GM12872 (cell line): ENCODE results near the gene PEX14.

Source experiments
- CTCF ChIP-seq: IDR thresholded peaks from 3 replicates; pipeline ENCODE4 v1.5.1; 2011; ENCODE audit warnings: low read depth, mild to moderate bottlenecking, low read length, moderate library complexity; ENCODE audit not compliant: insufficient read depth

The PEX14 gene

GRCh38 chr1:10473145-10473765, 1.5 kb upstream of the PEX14 start:
- TF ChIP-seq CTCF = no peak

DNA sequence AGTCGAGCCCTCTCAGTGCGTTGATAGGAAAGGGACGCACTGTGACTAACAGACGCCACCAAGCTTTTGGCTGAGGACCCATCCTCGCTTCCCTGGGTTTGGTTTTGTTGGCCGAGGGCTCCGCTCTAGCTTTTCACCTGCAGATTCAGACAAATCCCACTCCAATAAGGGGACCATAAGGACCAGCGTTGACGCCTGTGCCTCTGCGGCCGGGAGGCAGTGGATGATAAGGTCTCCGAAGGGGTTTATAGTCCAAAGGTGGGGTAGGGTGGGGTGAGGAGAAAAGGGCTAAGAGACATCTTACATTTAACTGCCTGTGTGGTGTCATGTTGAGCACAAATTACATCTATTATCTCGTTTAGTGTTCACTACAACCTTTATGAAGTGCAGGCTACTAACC, 760 bp downstream of the PEX14 start:
- no peak for TF ChIP-seq CTCF

- no peak for TF ChIP-seq CTCF
These were observed 4.5 kb downstream of the PEX14 start for GRCh38 chr1:10479296-10479695.

DNA sequence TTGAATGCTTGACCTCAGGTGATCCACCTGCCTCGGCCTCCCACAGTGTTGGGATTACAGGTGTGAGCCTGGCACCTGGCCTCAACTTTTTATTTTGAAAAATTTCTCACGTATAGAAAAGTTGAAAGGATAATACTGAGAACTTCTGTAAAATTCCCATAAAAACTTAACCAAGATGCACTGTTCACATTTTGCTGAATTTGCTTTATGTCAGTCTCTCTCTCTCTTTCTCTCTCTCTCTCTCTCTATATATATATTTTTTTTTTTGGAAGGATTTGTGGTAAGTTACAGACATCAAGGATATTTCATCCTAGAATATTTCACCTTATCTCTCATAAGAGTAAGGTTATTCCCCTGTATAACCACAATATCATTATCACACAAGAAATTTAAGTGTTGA, 5.9 kb downstream of the PEX14 start:
- TF ChIP-seq CTCF = no peak

DNA sequence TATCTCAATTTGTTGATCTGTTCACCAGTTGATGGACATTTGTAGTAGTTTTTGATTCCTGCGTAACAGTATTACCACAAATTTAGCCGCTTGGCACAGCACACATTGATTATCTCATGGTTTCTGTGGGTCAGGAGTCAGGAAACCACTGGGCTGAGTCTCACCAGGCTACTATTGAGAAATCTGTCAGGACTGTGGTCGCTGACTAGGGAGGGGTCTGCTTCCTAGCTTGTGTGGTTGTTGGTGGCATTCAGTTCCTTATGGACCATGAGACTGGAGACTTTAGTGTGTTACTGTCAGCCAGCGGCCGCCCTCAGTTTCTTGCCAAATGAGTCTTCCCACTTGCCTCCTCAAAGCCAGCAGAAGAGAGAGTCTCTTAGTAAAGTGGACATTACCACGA, 9.8 kb downstream of the PEX14 start:
- no peak for TF ChIP-seq CTCF

DNA sequence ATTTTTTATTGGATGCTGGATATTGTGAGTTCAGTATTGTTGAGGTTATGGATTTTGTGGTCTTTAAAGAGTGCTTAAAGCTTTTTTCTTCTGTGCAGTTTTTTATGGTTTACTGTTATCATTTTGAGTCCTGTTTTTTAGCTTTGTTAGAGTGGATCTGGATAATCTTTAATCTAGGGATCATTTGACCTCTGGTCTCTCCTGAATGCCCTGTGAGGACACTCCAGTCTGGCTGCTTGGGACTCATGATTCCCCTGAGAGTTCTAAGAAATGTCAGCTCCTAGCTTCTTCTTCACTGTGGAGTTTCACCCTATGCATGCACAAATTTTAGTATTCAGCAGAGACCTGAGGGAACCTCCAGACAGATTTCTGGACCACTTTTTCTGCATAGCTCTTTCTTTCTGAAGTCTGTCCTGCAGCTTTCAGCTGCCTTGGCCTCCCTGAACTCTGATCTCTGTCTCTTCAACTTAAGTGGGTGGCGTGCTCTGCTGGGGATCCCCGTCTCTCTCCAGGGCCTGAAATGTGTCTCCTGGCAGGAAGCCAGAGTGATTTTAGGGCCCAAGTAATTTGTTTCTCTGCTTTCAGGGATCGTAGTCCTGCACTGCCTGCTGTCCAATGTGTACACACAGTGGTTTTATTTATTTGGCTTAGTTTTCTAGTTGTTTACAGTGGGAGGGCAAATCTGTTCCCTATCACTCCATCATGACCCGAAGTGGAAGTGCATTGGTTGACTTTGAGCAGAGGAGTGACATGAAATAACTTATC, 14.7 kb downstream of the PEX14 start:
- TF ChIP-seq CTCF = no peak

DNA sequence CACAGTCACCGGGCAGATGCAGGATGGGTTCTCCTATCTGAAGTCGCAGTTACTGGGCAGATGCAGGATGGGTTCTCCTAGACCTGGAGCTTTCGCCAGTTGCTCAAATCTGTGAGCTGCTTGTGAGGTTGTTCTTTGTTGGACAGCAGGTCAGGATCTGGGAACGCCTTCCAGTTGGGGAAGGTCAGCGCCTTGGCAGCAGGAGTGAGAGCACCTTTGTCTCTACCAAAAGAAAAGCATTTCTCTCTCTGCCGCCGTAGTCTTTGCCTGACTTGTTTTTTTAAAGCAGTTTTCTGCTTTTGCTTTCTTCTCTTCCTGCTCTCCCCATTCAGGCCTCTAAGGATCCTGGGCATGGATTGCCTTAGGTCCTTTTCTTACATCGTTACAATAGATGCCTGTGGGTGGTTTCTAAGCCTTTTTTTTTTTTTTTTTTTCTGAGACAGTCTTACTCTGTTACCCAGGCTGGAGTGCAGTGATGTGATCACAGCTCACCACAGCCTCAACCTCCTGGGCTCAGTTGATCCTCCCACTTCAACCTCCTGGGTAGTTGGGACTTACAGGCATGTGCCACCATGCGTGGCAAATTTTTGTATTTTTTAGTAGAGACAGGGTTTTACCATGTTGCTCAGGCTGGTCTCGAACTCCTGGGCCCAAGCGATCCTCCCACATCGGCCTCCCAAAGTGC, 15.7 kb downstream of the PEX14 start:
- TF ChIP-seq CTCF = no peak
